ENCODE data around the gene APBA1. TPM values are rescaled to one million over a fixed set of nuclear protein-coding genes. Genes with fewer than 3 reads are reported as not detected.
"Not testable (repeated sequence)": the region's sequence is repeated elsewhere in the genome, so short reads cannot be mapped to it uniquely, and the experiment has no call there.

The APBA1 gene
- total RNA-seq, 1 donor from 2014 or later: 14.9 TPM

GRCh38 chr9:69421908-69422801, 250.0 kb downstream of the APBA1 start:
- intact Hi-C loops (cut with micrococcal nuclease): loop anchor here (2.0 to 10.0 kb wide), 4 partner anchors 253 to 693 kb away; partner anchors contain the start of gene APBA1

GRCh38 chr9:69420611-69421270, 251.4 kb downstream of the APBA1 start:
- intact Hi-C loops (cut with micrococcal nuclease): loop anchor here (10.0 kb wide), 2 partner anchors 254 to 694 kb away; partner anchors contain the start of gene APBA1

GRCh38 chr9:69412741-69413150, 259.4 kb downstream of the APBA1 start:
- intact Hi-C loops (cut with micrococcal nuclease): no loop called here

- intact Hi-C loops (cut with micrococcal nuclease): no loop called here
These were observed 260.0 kb downstream of the APBA1 start for GRCh38 chr9:69411931-69412740.

- intact Hi-C loops (cut with micrococcal nuclease): no loop called here
These were observed 260.9 kb downstream of the APBA1 start for GRCh38 chr9:69411246-69411645.

GRCh38 chr9:69409936-69410335, 262.2 kb downstream of the APBA1 start:
- intact Hi-C loops (cut with micrococcal nuclease): not testable (repeated sequence)

GRCh38 chr9:69400470-69400869, 271.7 kb downstream of the APBA1 start:
- intact Hi-C loops (cut with micrococcal nuclease): no loop called here

- intact Hi-C loops (cut with micrococcal nuclease): no loop called here
These were observed 274.6 kb downstream of the APBA1 start for GRCh38 chr9:69397384-69398214.

GRCh38 chr9:69396759-69397158, 275.4 kb downstream of the APBA1 start:
- intact Hi-C loops (cut with micrococcal nuclease): no loop called here

- intact Hi-C loops (cut with micrococcal nuclease): no loop called here
These were observed 276.5 kb downstream of the APBA1 start for GRCh38 chr9:69395718-69396117.

GRCh38 chr9:69393425-69393824, 278.7 kb downstream of the APBA1 start:
- intact Hi-C loops (cut with micrococcal nuclease): no loop called here

- intact Hi-C loops (cut with micrococcal nuclease): no loop called here
These were observed 279.3 kb downstream of the APBA1 start for GRCh38 chr9:69392826-69393225.

- intact Hi-C loops (cut with micrococcal nuclease): no loop called here
These were observed 280.2 kb downstream of the APBA1 start for GRCh38 chr9:69391946-69392345.

GRCh38 chr9:69391487-69391886, 280.7 kb downstream of the APBA1 start:
- intact Hi-C loops (cut with micrococcal nuclease): no loop called here

- intact Hi-C loops (cut with micrococcal nuclease): no loop called here
These were observed 282.7 kb downstream of the APBA1 start for GRCh38 chr9:69389437-69389995.

GRCh38 chr9:69388596-69388995, 283.6 kb downstream of the APBA1 start:
- intact Hi-C loops (cut with micrococcal nuclease): no loop called here

GRCh38 chr9:69386651-69387050, 285.5 kb downstream of the APBA1 start:
- intact Hi-C loops (cut with micrococcal nuclease): no loop called here

- intact Hi-C loops (cut with micrococcal nuclease): no loop called here
These were observed 286.6 kb downstream of the APBA1 start for GRCh38 chr9:69385581-69386033.

GRCh38 chr9:69382135-69382534, 290.0 kb downstream of the APBA1 start:
- intact Hi-C loops (cut with micrococcal nuclease): no loop called here

GRCh38 chr9:69380811-69381210, 291.4 kb downstream of the APBA1 start:
- intact Hi-C loops (cut with micrococcal nuclease): no loop called here

Measured in T-helper 1 cell treated with Interleukin-12 subunit alpha and Interleukin-12 subunit beta and Interleukin-4 antibody, amounts not matched to agents 30 ng/mL and 1 ng/mL, for 36 hours (primary cell).